B cell (primary cell): ENCODE data around the gene MAP3K13. TPM values are rescaled to one million over a fixed set of nuclear protein-coding genes. Genes with fewer than 3 reads are reported as not detected.

Source experiments
- ATAC-seq: fragments of 200-7000 bp; cut with Tn5 transposase; one replicate; pipeline ENCODE4 v1.10.0; 2021; ENCODE audit warnings: low read depth, mild to moderate bottlenecking, moderate number of reproducible peaks, moderate library complexity
- CTCF ChIA-PET: fragments of 350-600 bp; sonication (Branson Sonifier 250); formaldehyde crosslinking; loops from one replicate; lab custom pipeline; 2021; ENCODE audit warnings: antibody characterized with exemption, inconsistent platforms; lab: Charles Lee
- POLR2A ChIA-PET: fragments of 350-600 bp; sonication (Branson Sonifier 250); formaldehyde crosslinking; loops from one replicate; lab custom pipeline; 2021; ENCODE audit warnings: antibody characterized with exemption; lab: Charles Lee
- DNase-seq: peaks from one replicate; pipeline ENCODE4 v3.0.0; 2013
- H2AFZ ChIP-seq: 2 replicates; pipeline ENCODE4 v1.6.1; 2012; ENCODE audit warnings: mild to moderate bottlenecking, low read depth, low read length; ENCODE audit not compliant: insufficient read depth, poor library complexity, severe bottlenecking
- H3K27ac ChIP-seq, 2 donors: 1 replicate in 1 of 2; 2 replicates in 1 of 2; pipeline ENCODE4 v1.5.1; 2012 to 2013; ENCODE audit warnings: low read length in 2 of 2, mild to moderate bottlenecking in 2 of 2, moderate library complexity in 1 of 2
- H3K27me3 ChIP-seq, 4 experiments: fragments of 200-600 bp in 1 of 4; sonication (generic) in 1 of 4; replicated peaks in 1 of 4; 1 replicate in 2 of 4; 2 replicates in 2 of 4; pipeline versions ENCODE4 v1.6.1 to v1.7.0; 2013 to 2016; ENCODE audit warnings: low read length in 3 of 4, mild to moderate bottlenecking in 2 of 4, mixed read lengths in 1 of 4, moderate library complexity in 1 of 4; ENCODE audit not compliant: insufficient read depth in 4 of 4, control insufficient read depth in 3 of 4; ENCODE audit errors: control extremely low read depth in 1 of 4
- H3K36me3 ChIP-seq, 2 experiments: replicated peaks in 1 of 2; 1 replicate in 1 of 2; 2 replicates in 1 of 2; pipeline versions ENCODE4 v1.6.1 to v1.7.1; 2013; ENCODE audit warnings: low read length in 1 of 2; ENCODE audit not compliant: insufficient read depth in 2 of 2, control insufficient read depth in 1 of 2; ENCODE audit errors: control extremely low read depth in 1 of 2, extremely low read depth in 1 of 2
- H3K4me1 ChIP-seq, 2 donors: fragments of 200-600 bp in 1 of 2; sonication (generic) in 1 of 2; 1 replicate in 1 of 2; 2 replicates in 1 of 2; pipeline versions ENCODE4 v1.5.1 to v1.6.1; 2013 to 2017; ENCODE audit warnings: low read length in 2 of 2; ENCODE audit not compliant: control insufficient read depth in 2 of 2, insufficient read depth in 2 of 2
- H3K4me2 ChIP-seq: replicated peaks from 2 replicates; pipeline ENCODE3; 2012; ENCODE audit warnings: mild to moderate bottlenecking, low read depth, low read length; ENCODE audit not compliant: poor library complexity, severe bottlenecking
- H3K4me3 ChIP-seq, 5 experiments: fragments of 200-600 bp in 1 of 5; sonication (generic) in 1 of 5; 1 replicate in 3 of 5; 2 replicates in 2 of 5; pipeline versions ENCODE4 v1.5.1 to v1.7.0; 2011 to 2016; ENCODE audit warnings: low read length in 4 of 5, mild to moderate bottlenecking in 4 of 5, low read depth in 2 of 5, control low read depth in 1 of 5, moderate library complexity in 1 of 5; ENCODE audit not compliant: insufficient read depth in 1 of 5; ENCODE audit errors: control extremely low read depth in 1 of 5, extremely low read depth in 1 of 5
- H3K79me2 ChIP-seq: fragments of 200-600 bp; sonication (generic); one replicate; pipeline ENCODE4 v1.6.0; 2016; ENCODE audit warnings: low read length; ENCODE audit not compliant: control insufficient read depth, insufficient read depth
- H3K9ac ChIP-seq: fragments of 200-600 bp; sonication (generic); 2 replicates; pipeline ENCODE4 v1.6.1; 2017; ENCODE audit warnings: mild to moderate bottlenecking, low read length, moderate library complexity
- H3K9me3 ChIP-seq, 3 donors: one replicate each; pipeline versions ENCODE4 v1.6.1 to v1.7.1; 2013; ENCODE audit warnings: low read length in 2 of 3; ENCODE audit not compliant: control insufficient read depth in 2 of 3, insufficient read depth in 1 of 3; ENCODE audit errors: control extremely low read depth in 1 of 3
- H4K20me1 ChIP-seq: 2 replicates; pipeline ENCODE4 v1.6.0; 2012; ENCODE audit warnings: mild to moderate bottlenecking, low read length; ENCODE audit not compliant: insufficient read depth, control insufficient read depth, poor library complexity, severe bottlenecking
- H3K27ac Mint-ChIP-seq: one replicate; pipeline ENCODE4 v1.8.0; 2021; ENCODE audit warnings: mixed read lengths
- H3K27me3 Mint-ChIP-seq: one replicate; pipeline ENCODE4 v1.8.0; 2021; ENCODE audit warnings: mixed read lengths
- H3K4me1 Mint-ChIP-seq: one replicate; pipeline ENCODE4 v1.8.0; 2021; ENCODE audit warnings: mixed read lengths
- H3K4me3 Mint-ChIP-seq: one replicate; pipeline ENCODE4 v1.8.0; 2021; ENCODE audit warnings: mixed read lengths
- H3K9me3 Mint-ChIP-seq: one replicate; pipeline ENCODE4 v1.8.0; 2022; ENCODE audit warnings: mixed read lengths; ENCODE audit not compliant: insufficient read depth
- EZH2 ChIP-seq: IDR thresholded peaks from 2 replicates; pipeline ENCODE4 v1.6.1; 2012; ENCODE audit warnings: borderline replicate concordance, low read depth, mild to moderate bottlenecking, moderate library complexity, low read length; ENCODE audit not compliant: insufficient read depth, poor library complexity, severe bottlenecking
- WGBS: methylation state at CpG from one replicate; pipeline ENCODE4 v1.1.5; 2013; ENCODE audit warnings: missing lambda C conversion rate; ENCODE audit not compliant: insufficient coverage; 5-methylcytosine and 5-hydroxymethylcytosine counted together
- intact Hi-C: fragments of 100-400 bp; cut with micrococcal nuclease; formaldehyde crosslinking; loops from one replicate; pipeline ENCODE4 v1.10.0; 2022
- polyA plus RNA-seq: library from polyadenylated mRNA; depleted of rRNA; stranded (reverse); fragments of >200 nt; gene quantifications from 2 replicates; pipeline ENCODE4 v1.2.3, GENCODE V29; 2012
- total RNA-seq, 2 donors: library from RNA; stranded (reverse); fragments of 120-200 nt in 1 of 2; gene quantifications; 1 replicate in 1 of 2; 2 replicates in 1 of 2; pipeline versions ENCODE4 v1.2.3 to v1.2.4, GENCODE V29; 2013 to 2022
- TF ChIP-seq, protein P1 (sequence below): fragments of 200-600 bp; IDR thresholded peaks from one replicate; pipeline ENCODE4 v1.8.0; 2022; ENCODE audit warnings: antibody characterized with exemption, mild to moderate bottlenecking

Gene MAP3K13
- total and polyA plus RNA-seq, 2 donors (not counting 1 experiment from before 2014, with no cell fraction given): 5.7 to 9.2 TPM

DNA sequence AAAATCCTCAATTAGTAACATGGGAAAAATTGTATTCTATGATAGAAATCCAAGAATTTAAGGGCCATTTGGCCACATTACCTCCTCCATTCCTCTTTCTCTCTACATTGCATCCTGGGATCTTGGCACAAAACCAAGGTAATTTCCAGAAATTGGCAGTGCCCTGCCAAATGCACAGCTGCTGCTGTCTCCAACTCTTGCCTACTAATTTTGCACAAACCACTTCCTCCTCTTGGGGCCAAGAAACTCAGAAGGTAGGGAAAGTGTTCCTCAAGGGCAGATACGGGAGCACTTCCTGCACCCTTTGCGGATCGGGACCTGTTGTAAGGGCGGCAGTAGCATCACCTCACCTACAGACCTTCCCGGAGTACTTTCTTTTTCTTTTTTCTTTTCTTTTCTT lies 57.8 kb downstream of the MAP3K13 start:
- H3K9me3 ChIP-seq: no peaks in the 10 kb centered on the region
- no peak overlapping the region for H3K4me3 Mint-ChIP-seq
- CTCF ChIA-PET: no interaction called here
- DNase-seq: no peak
- no peak overlapping the region for H3K9ac ChIP-seq
- peaks cover 16% of the 10 kb centered on the region for H3K27me3 Mint-ChIP-seq
- POLR2A ChIA-PET: no interaction called here
- WGBS: no CpG with 5 or more reads among the region's 5 CpGs
- TF ChIP-seq EZH2: no peak
- TF ChIP-seq, protein P1, sequence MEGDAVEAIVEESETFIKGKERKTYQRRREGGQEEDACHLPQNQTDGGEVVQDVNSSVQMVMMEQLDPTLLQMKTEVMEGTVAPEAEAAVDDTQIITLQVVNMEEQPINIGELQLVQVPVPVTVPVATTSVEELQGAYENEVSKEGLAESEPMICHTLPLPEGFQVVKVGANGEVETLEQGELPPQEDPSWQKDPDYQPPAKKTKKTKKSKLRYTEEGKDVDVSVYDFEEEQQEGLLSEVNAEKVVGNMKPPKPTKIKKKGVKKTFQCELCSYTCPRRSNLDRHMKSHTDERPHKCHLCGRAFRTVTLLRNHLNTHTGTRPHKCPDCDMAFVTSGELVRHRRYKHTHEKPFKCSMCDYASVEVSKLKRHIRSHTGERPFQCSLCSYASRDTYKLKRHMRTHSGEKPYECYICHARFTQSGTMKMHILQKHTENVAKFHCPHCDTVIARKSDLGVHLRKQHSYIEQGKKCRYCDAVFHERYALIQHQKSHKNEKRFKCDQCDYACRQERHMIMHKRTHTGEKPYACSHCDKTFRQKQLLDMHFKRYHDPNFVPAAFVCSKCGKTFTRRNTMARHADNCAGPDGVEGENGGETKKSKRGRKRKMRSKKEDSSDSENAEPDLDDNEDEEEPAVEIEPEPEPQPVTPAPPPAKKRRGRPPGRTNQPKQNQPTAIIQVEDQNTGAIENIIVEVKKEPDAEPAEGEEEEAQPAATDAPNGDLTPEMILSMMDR: no peak
- H3K79me2 ChIP-seq: no peaks in the 10 kb centered on the region
- no peak overlapping the region for H3K27ac ChIP-seq
- H4K20me1 ChIP-seq: no peaks in the 10 kb centered on the region
- no peaks in the 10 kb centered on the region for H3K4me1 ChIP-seq
- intact Hi-C loops: no loop called here
- no peak for ATAC-seq
- no peak overlapping the region for H3K4me3 ChIP-seq
- H3K4me2 ChIP-seq: no peak overlapping the region
- no peak overlapping the region for H3K27ac Mint-ChIP-seq
- H3K36me3 ChIP-seq: no peaks in the 10 kb centered on the region
- H3K4me1 Mint-ChIP-seq: peaks cover 2% of the 10 kb centered on the region
- no peak overlapping the region for H2AFZ ChIP-seq
- H3K9me3 Mint-ChIP-seq: no peaks in the 10 kb centered on the region
- peaks cover 0 to 3% (median 0%) of the 10 kb centered on the region in 4 experiments for H3K27me3 ChIP-seq

DNA sequence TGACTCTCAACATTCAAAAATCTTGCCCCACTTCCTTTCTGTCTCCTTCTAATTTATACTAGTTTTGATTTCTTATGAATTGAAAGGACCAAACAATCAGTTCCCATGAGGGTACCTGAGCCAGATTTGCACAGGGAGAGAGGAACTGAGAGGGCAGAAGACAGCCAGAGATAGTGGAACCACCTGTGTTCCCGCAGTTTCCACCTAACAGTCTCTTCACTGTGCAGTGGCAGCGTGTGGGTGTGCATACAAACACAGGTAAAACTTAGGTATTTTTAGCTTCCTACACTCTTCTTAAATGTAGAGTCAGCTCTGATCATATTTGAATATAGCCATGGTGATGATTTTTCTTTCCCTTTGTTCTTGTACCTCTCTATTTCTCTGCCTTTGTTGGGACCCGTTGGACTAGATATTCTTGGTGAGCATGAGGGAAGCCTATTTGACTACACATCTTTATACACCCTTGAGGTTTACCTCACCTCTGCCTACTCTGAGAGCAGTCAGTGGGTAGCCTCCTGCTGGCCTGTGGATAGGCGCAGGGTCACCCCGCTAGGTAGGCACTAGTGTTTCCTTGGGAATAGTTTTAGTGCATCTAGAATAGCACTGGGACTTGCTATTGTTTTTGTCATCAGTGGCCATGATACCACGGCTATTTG lies 58.8 kb downstream of the MAP3K13 start:
- Histone ChIP-seq H3K4me1 (no peaks in the 10 kb centered on the region), H4K20me1 (no peaks in the 10 kb centered on the region), H3K4me3 (no peak overlapping the region), H3K4me2 (no peak overlapping the region), H3K9ac (no peak overlapping the region), H2AFZ (no peak overlapping the region), H3K27me3 (peaks cover 0 to 8% (median 0%) of the 10 kb centered on the region in 4 experiments), H3K27ac (no peak overlapping the region), H3K36me3 (no peaks in the 10 kb centered on the region), H3K79me2 (no peaks in the 10 kb centered on the region), H3K9me3 (no peaks in the 10 kb centered on the region)
- no peak overlapping the region for H3K27ac Mint-ChIP-seq
- H3K4me3 Mint-ChIP-seq: no peak overlapping the region
- ATAC-seq: no peak
- H3K4me1 Mint-ChIP-seq: peaks cover 2% of the 10 kb centered on the region
- H3K9me3 Mint-ChIP-seq: no peaks in the 10 kb centered on the region
- TF ChIP-seq, protein P1: no peak
- no peak for TF ChIP-seq EZH2
- intact Hi-C loops: no loop called here
- CTCF ChIA-PET: no interaction called here
- WGBS: 60% methylated on average over 1 of the region's 6 CpGs
- no peak for DNase-seq
- POLR2A ChIA-PET: no interaction called here
- peaks cover 20% of the 10 kb centered on the region for H3K27me3 Mint-ChIP-seq
